NCI-H526 (cell line): ENCODE measurements around the gene ZNF32.
"Not testable (repeated sequence)": the region's sequence is repeated elsewhere in the genome, so short reads cannot be mapped to it uniquely, and the experiment has no call there.

Experiments
- DNase-seq, 2 experiments: peaks; one replicate each; lab custom pipeline; 2025; lab: John Stamatoyannopoulos, UW

Gene ZNF32

GRCh38 chr10:43680035-43680434 is 31.4 kb upstream of the ZNF32 start:
- no peak for DNase-seq

GRCh38 chr10:43679509-43679908 is 30.8 kb upstream of the ZNF32 start:
- no peak for DNase-seq

GRCh38 chr10:43678654-43679053 is 30.0 kb upstream of the ZNF32 start:
- no peak for DNase-seq

GRCh38 chr10:43676901-43677300 is 28.2 kb upstream of the ZNF32 start:
- no peak for DNase-seq

- DNase-seq: no peak
Observed at GRCh38 chr10:43676331-43676730, 27.6 kb upstream of the ZNF32 start.

GRCh38 chr10:43674553-43675210 is 26.0 kb upstream of the ZNF32 start:
- DNase-seq: no peak

- DNase-seq: no peak
Observed at GRCh38 chr10:43673471-43673870, 24.8 kb upstream of the ZNF32 start.

GRCh38 chr10:43671659-43672531 is 23.2 kb upstream of the ZNF32 start:
- peak in 1 of 2 experiments; percentile 55 for DNase-seq

- DNase-seq: no peak
Observed at GRCh38 chr10:43669386-43669785, 20.7 kb upstream of the ZNF32 start.

GRCh38 chr10:43667761-43668386 is 19.2 kb upstream of the ZNF32 start:
- DNase-seq: no peak

GRCh38 chr10:43667317-43667731 is 18.6 kb upstream of the ZNF32 start:
- DNase-seq: peak in 1 of 2 experiments; percentile 31

GRCh38 chr10:43666552-43666951 is 17.9 kb upstream of the ZNF32 start:
- DNase-seq: no peak

- no peak for DNase-seq
Observed at GRCh38 chr10:43665054-43665453, 16.4 kb upstream of the ZNF32 start.

- no peak for DNase-seq
Observed at GRCh38 chr10:43658227-43658626, 9.5 kb upstream of the ZNF32 start.

GRCh38 chr10:43655311-43655710 is 6.6 kb upstream of the ZNF32 start:
- DNase-seq: no peak

- no peak for DNase-seq
Observed at GRCh38 chr10:43653746-43654145, 5.1 kb upstream of the ZNF32 start.

- DNase-seq: no peak
Observed at GRCh38 chr10:43649185-43649523, 473 bp upstream of the ZNF32 start.

- no peak for DNase-seq
Observed at GRCh38 chr10:43648095-43648397, 635 bp downstream of the ZNF32 start.

GRCh38 chr10:43647576-43647975 is 1.1 kb downstream of the ZNF32 start:
- no peak for DNase-seq

- DNase-seq: no peak
Observed at GRCh38 chr10:43645866-43646265, 2.8 kb downstream of the ZNF32 start.

- DNase-seq: no peak
Observed at GRCh38 chr10:43644252-43644651, 4.4 kb downstream of the ZNF32 start.

GRCh38 chr10:43640603-43641002 is 8.1 kb downstream of the ZNF32 start:
- DNase-seq: no peak

- DNase-seq: not testable (repeated sequence)
Observed at GRCh38 chr10:43635816-43636215, 12.9 kb downstream of the ZNF32 start.
